GM23338 (cell line): Measurements from ENCODE around the gene ATF6. TPM values are rescaled to one million over a fixed set of nuclear protein-coding genes. Genes with fewer than 3 reads are reported as not detected.

Source experiments
- ATAC-seq: fragments of 200-7000 bp; cut with Tn5 transposase; 3 replicates; pipeline ENCODE4 v1.9.1; 2020
- DNase-seq: peaks from one replicate; pipeline ENCODE4 v3.0.0-alpha.2; 2015; ENCODE audit warnings: low spot score
- H2AFZ ChIP-seq: fragments of 200-600 bp; sonication (generic); 2 replicates; pipeline ENCODE4 v1.8.0; 2016; ENCODE audit warnings: antibody characterized with exemption, mild to moderate bottlenecking, moderate library complexity
- H3F3A ChIP-seq: fragments of 200-600 bp; sonication (generic); replicated peaks from 2 replicates; pipeline ENCODE4 v1.8.0; 2017; ENCODE audit warnings: antibody characterized with exemption, mixed run types, low read depth
- H3K27ac ChIP-seq: fragments of 200-600 bp; sonication (generic); 2 replicates; pipeline ENCODE4 v1.6.1; 2016; ENCODE audit warnings: low read depth
- H3K27me3 ChIP-seq: fragments of 200-600 bp; sonication (generic); 2 replicates; pipeline ENCODE4 v1.8.0; 2016; ENCODE audit warnings: mild to moderate bottlenecking, mixed run types, moderate library complexity; ENCODE audit not compliant: insufficient read depth
- H3K36me3 ChIP-seq: fragments of 200-600 bp; sonication (generic); 2 replicates; pipeline ENCODE4 v1.8.0; 2016; ENCODE audit warnings: mild to moderate bottlenecking; ENCODE audit not compliant: insufficient read depth
- H3K4me1 ChIP-seq: fragments of 200-600 bp; sonication (generic); 2 replicates; pipeline ENCODE4 v1.8.0; 2016; ENCODE audit warnings: mild to moderate bottlenecking, moderate library complexity; ENCODE audit not compliant: insufficient read depth
- H3K4me2 ChIP-seq: fragments of 200-600 bp; sonication (generic); 2 replicates; pipeline ENCODE4 v1.7.1; 2017; ENCODE audit warnings: mixed run types
- H3K4me3 ChIP-seq: fragments of 200-600 bp; sonication (generic); 2 replicates; pipeline ENCODE4 v1.6.1; 2016; ENCODE audit warnings: mixed run types
- H3K79me2 ChIP-seq: fragments of 200-600 bp; sonication (generic); replicated peaks from 2 replicates; pipeline ENCODE4 v1.8.0; 2017; ENCODE audit warnings: mild to moderate bottlenecking; ENCODE audit not compliant: insufficient read depth
- H3K9me2 ChIP-seq: fragments of 200-600 bp; sonication (generic); 2 replicates; pipeline ENCODE4 v1.8.0; 2017; ENCODE audit not compliant: insufficient read depth
- H4K20me1 ChIP-seq: fragments of 200-600 bp; sonication (generic); replicated peaks from 2 replicates; pipeline ENCODE4 v1.8.0; 2017; ENCODE audit warnings: mild to moderate bottlenecking; ENCODE audit not compliant: insufficient read depth
- H3K27ac Mint-ChIP-seq: 2 replicates; pipeline ENCODE4 v1.8.0; 2020; ENCODE audit warnings: inconsistent platforms, mild to moderate bottlenecking, moderate library complexity, mixed read lengths
- H3K27me3 Mint-ChIP-seq: 3 replicates; pipeline ENCODE4 v1.8.0; 2022; ENCODE audit warnings: low read depth, mild to moderate bottlenecking, moderate library complexity, mixed read lengths, inconsistent platforms; ENCODE audit not compliant: insufficient read depth, poor library complexity
- H3K36me3 Mint-ChIP-seq: 3 replicates; pipeline ENCODE4 v1.8.0; 2021; ENCODE audit warnings: low read depth, mild to moderate bottlenecking, inconsistent platforms, moderate library complexity, mixed read lengths
- H3K4me1 Mint-ChIP-seq: 3 replicates; pipeline ENCODE4 v1.8.0; 2020; ENCODE audit warnings: mild to moderate bottlenecking, inconsistent platforms, mixed read lengths
- H3K4me3 Mint-ChIP-seq: 3 replicates; pipeline ENCODE4 v1.8.0; 2021; ENCODE audit warnings: moderate library complexity, mild to moderate bottlenecking, inconsistent platforms, mixed read lengths
- H3K9me3 Mint-ChIP-seq: 3 replicates; pipeline ENCODE4 v1.8.0; 2020; ENCODE audit warnings: moderate library complexity, mild to moderate bottlenecking, inconsistent platforms, mixed read lengths
- CREB1 ChIP-seq: fragments of 250-450 bp; sonication (Bioruptor Pico); IDR thresholded peaks from 2 replicates; pipeline ENCODE4 v1.5.0; 2020; ENCODE audit warnings: low read depth, mild to moderate bottlenecking, moderate library complexity
- EZH2phosphoT487 ChIP-seq: fragments of 200-600 bp; sonication (generic); IDR thresholded peaks from one replicate; pipeline ENCODE4 v1.8.1; 2018; ENCODE audit warnings: antibody characterized with exemption; ENCODE audit not compliant: unreplicated experiment
- JUNB ChIP-seq: IDR thresholded peaks from one replicate; pipeline ENCODE4 v1.6.1; 2016; ENCODE audit warnings: antibody characterized with exemption; ENCODE audit not compliant: unreplicated experiment
- POLR2AphosphoS5 ChIP-seq: IDR thresholded peaks from 2 replicates; pipeline ENCODE4 v1.6.1; 2016; ENCODE audit warnings: antibody characterized with exemption, low read depth
- ZNF331 ChIP-seq: fragments of 250-450 bp; sonication (Bioruptor Pico); IDR thresholded peaks from 2 replicates; pipeline ENCODE4 v1.5.0; 2020; ENCODE audit warnings: low read depth, mild to moderate bottlenecking, moderate library complexity
- polyA plus RNA-seq: library from polyadenylated mRNA; unstranded; fragments of >200 nt; fragmentation: Nextera tagmentation; extraction: Ambion mirVana; gene quantifications from 2 replicates; pipeline ENCODE4 v1.2.1, GENCODE V29; 2016
- total RNA-seq: library from RNA; depleted of rRNA; stranded (reverse); fragments of >200 nt; shearing (Covaris generic); gene quantifications from 2 replicates; pipeline ENCODE4 v1.2.3, GENCODE V29; 2014
- TF ChIP-seq, protein P1 (sequence below): IDR thresholded peaks from one replicate; pipeline ENCODE4 v1.6.1; 2018; ENCODE audit warnings: antibody characterized with exemption; ENCODE audit not compliant: unreplicated experiment
- TF ChIP-seq, protein P2 (sequence below): IDR thresholded peaks from 2 replicates; pipeline ENCODE4 v1.6.1; 2016; ENCODE audit warnings: antibody characterized with exemption
- TF ChIP-seq, protein P3 (sequence below), 2 experiments: fragments of 200-600 bp in 1 of 2; sonication (generic) in 1 of 2; conservative IDR thresholded peaks; 2 replicates each; pipeline versions ENCODE4 v1.5.1 to v1.6.1; 2016 to 2017; ENCODE audit warnings: antibody characterized with exemption in 2 of 2, low read depth in 2 of 2, mild to moderate bottlenecking in 2 of 2, moderate library complexity in 1 of 2

The ATF6 gene
- total and polyA plus RNA-seq, 2 experiments from 2014 or later = 5.0 to 13.5 TPM

DNA sequence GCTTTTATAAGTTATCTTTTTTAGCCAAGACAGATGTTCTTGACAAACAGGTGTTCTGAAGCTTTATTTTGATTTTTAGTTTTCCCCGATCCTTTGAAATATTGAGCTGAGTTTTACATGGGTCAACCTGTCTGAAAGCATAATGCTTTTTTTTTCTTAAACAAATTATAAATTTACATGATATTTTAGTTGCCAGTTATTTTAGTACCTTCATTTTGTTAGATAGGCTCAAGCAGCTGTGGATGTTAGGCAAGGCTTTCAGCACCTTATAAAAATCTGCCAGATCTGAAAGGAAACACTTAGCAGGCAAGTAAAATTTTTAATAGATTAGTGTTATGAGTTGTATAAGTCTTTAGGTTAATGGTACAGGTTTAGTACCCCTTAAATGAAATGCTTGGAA is 33.7 kb downstream of the ATF6 start (continued):
- TF ChIP-seq, protein P1, sequence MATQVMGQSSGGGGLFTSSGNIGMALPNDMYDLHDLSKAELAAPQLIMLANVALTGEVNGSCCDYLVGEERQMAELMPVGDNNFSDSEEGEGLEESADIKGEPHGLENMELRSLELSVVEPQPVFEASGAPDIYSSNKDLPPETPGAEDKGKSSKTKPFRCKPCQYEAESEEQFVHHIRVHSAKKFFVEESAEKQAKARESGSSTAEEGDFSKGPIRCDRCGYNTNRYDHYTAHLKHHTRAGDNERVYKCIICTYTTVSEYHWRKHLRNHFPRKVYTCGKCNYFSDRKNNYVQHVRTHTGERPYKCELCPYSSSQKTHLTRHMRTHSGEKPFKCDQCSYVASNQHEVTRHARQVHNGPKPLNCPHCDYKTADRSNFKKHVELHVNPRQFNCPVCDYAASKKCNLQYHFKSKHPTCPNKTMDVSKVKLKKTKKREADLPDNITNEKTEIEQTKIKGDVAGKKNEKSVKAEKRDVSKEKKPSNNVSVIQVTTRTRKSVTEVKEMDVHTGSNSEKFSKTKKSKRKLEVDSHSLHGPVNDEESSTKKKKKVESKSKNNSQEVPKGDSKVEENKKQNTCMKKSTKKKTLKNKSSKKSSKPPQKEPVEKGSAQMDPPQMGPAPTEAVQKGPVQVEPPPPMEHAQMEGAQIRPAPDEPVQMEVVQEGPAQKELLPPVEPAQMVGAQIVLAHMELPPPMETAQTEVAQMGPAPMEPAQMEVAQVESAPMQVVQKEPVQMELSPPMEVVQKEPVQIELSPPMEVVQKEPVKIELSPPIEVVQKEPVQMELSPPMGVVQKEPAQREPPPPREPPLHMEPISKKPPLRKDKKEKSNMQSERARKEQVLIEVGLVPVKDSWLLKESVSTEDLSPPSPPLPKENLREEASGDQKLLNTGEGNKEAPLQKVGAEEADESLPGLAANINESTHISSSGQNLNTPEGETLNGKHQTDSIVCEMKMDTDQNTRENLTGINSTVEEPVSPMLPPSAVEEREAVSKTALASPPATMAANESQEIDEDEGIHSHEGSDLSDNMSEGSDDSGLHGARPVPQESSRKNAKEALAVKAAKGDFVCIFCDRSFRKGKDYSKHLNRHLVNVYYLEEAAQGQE = no peak
- TF ChIP-seq, protein P2, sequence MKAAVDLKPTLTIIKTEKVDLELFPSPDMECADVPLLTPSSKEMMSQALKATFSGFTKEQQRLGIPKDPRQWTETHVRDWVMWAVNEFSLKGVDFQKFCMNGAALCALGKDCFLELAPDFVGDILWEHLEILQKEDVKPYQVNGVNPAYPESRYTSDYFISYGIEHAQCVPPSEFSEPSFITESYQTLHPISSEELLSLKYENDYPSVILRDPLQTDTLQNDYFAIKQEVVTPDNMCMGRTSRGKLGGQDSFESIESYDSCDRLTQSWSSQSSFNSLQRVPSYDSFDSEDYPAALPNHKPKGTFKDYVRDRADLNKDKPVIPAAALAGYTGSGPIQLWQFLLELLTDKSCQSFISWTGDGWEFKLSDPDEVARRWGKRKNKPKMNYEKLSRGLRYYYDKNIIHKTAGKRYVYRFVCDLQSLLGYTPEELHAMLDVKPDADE = no peak

DNA sequence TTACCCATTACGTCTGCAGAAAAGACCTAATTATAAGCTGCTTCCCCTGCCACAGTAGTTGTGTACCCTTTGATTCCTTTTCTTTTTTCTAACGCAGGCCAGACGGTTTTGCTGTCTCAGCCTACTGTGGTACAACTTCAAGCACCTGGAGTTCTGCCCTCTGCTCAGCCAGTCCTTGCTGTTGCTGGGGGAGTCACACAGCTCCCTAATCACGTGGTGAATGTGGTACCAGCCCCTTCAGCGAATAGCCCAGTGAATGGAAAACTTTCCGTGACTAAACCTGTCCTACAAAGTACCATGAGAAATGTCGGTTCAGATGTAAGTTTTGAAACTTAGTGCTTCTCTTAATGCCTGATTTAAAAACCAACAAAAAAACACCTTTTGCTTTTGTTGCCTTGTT is 35.8 kb downstream of the ATF6 start:
- Histone ChIP-seq H3K4me3 (no peak overlapping the region), H3K9me2 (no peaks in the 10 kb centered on the region), H3K79me2 (no peaks in the 10 kb centered on the region), H4K20me1 (no peaks in the 10 kb centered on the region; the same call in 1 of the 2 replicates), H3K4me1 (peaks cover 4% of the 10 kb centered on the region; the same call in 1 of the 2 replicates), H3K4me2 (no peak overlapping the region), H3F3A (no peaks in the 10 kb centered on the region), H3K36me3 (no peaks in the 10 kb centered on the region; the same call in 1 of the 2 replicates), H3K27ac (no peak overlapping the region), H2AFZ (no peak overlapping the region), H3K27me3 (no peaks in the 10 kb centered on the region)
- DNase-seq (peak; percentile 46), ATAC-seq (peak; percentile 93)
- Mint-ChIP-seq H3K4me3 (no peak overlapping the region), H3K27me3 (peaks cover 1% of the 10 kb centered on the region), H3K36me3 (no peaks in the 10 kb centered on the region), H3K27ac (peak overlapping the region; percentile 51), H3K4me1 (peaks cover 4% of the 10 kb centered on the region; the same call in 2 of the 3 replicates), H3K9me3 (no peaks in the 10 kb centered on the region)
- TF ChIP-seq POLR2AphosphoS5 = no peak
- no peak for TF ChIP-seq EZH2phosphoT487
- TF ChIP-seq, protein P3, sequence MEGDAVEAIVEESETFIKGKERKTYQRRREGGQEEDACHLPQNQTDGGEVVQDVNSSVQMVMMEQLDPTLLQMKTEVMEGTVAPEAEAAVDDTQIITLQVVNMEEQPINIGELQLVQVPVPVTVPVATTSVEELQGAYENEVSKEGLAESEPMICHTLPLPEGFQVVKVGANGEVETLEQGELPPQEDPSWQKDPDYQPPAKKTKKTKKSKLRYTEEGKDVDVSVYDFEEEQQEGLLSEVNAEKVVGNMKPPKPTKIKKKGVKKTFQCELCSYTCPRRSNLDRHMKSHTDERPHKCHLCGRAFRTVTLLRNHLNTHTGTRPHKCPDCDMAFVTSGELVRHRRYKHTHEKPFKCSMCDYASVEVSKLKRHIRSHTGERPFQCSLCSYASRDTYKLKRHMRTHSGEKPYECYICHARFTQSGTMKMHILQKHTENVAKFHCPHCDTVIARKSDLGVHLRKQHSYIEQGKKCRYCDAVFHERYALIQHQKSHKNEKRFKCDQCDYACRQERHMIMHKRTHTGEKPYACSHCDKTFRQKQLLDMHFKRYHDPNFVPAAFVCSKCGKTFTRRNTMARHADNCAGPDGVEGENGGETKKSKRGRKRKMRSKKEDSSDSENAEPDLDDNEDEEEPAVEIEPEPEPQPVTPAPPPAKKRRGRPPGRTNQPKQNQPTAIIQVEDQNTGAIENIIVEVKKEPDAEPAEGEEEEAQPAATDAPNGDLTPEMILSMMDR (conservative IDR thresholded peaks at IDR 0.05; ENCODE audit: low read depth in 2 of 2) = no peak
- TF ChIP-seq, protein P1 = no peak
- no peak for TF ChIP-seq CREB1 (CRISPR knock-in tag)
- no peak for TF ChIP-seq ZNF331 (CRISPR knock-in tag)
- no peak for TF ChIP-seq JUNB
